Transverse colon (tissue), 4 donors: ENCODE data around the gene UAP1L1.

Source experiments
- CTCF ChIP-seq, 5 experiments: fragments of 200-600 bp in 3 of 5; fragments of 450-650 bp in 2 of 5; sonication (generic) in 3 of 5; IDR thresholded peaks; 1 replicate in 2 of 5; 2 replicates in 3 of 5; pipeline ENCODE4 v1.5.1; 2016 to 2017; ENCODE audit warnings: antibody characterized with exemption in 5 of 5, inconsistent platforms in 3 of 5, mild to moderate bottlenecking in 2 of 5, moderate library complexity in 1 of 5
- EP300 ChIP-seq: sonication (generic); formaldehyde crosslinking; IDR thresholded peaks from one replicate; pipeline ENCODE4 v1.6.1; 2017; ENCODE audit warnings: antibody characterized with exemption, low read depth
- POLR2AphosphoS5 ChIP-seq, 3 donors: sonication (generic); formaldehyde crosslinking; IDR thresholded peaks; one replicate each; pipeline ENCODE4 v1.6.1; 2016; ENCODE audit warnings: antibody characterized with exemption in 3 of 3

- TF ChIP-seq CTCF (IDR thresholded peaks at IDR 0.05) (no peak), EP300 (no peak), POLR2AphosphoS5 (IDR thresholded peaks at IDR 0.05) (no peak)
Measured at GRCh38 chr9:137116728-137117127, 39.4 kb downstream of the UAP1L1 start.
